HG03520 (cell line): ENCODE measurements around the gene KLF6.
"Not testable (repeated sequence)": the region's sequence is repeated elsewhere in the genome, so short reads cannot be mapped to it uniquely, and the experiment has no call there.

Source experiments
- ATAC-seq: cut with Tn5 transposase; IDR thresholded peaks from one replicate; pipeline ENCODE4 v1.9.1; 2021; ENCODE audit warnings: mild to moderate bottlenecking, moderate library complexity; ENCODE audit not compliant: unreplicated experiment

The KLF6 gene

DNA sequence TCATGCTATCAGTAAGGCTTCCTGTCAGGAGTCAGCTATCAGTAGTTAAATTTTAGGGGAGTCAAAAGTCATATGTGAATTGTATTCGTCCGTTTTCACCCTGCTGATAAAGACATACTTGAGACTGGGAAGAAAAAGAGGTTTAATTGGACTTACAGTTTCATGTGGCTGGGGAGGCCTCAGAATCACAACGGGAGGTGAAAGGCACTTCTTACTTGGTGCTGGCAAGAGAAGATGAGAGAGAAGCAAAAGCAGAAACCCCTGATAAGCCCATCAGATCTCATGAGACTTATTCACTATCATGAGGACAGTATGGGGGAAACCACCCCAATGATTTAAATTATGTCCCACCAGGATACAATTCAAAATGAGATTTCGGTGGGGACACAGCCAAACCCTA lies 47.1 kb downstream of the KLF6 start:
- no peak for ATAC-seq

GRCh38 chr10:3735175-3735574 lies 49.8 kb downstream of the KLF6 start:
- ATAC-seq, result no peak

DNA sequence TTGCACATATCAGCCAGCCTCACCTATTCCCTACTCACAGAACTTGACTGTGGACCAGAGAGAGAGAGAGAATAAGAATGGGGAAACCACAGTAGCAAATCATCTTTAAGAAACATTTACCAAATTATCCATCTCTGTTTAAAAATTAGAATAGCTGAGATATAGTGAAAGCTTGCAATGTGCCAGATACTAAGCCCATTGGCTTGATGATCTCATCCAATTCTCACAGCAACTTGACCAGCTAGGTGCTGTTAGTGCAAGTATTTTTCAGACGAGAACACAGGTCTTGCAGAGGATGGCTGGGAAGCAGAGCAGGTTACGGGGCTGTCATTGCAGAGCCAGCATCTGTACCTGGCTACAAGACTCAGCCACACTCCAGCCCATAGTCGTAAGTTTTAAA lies 50.9 kb downstream of the KLF6 start:
- ATAC-seq, result no peak

GRCh38 chr10:3732183-3732582 lies 52.8 kb downstream of the KLF6 start:
- ATAC-seq, result not testable (repeated sequence)

- ATAC-seq, result no peak
Observed at GRCh38 chr10:3729397-3729976, 55.5 kb downstream of the KLF6 start.

- ATAC-seq, result no peak
Observed at GRCh38 chr10:3728563-3728962, 56.4 kb downstream of the KLF6 start.

- no peak for ATAC-seq
Observed at GRCh38 chr10:3727268-3727667, 57.7 kb downstream of the KLF6 start.
